CD14-positive monocyte (primary cell): Measurements from ENCODE around the gene TSHZ3. TPM values are rescaled to one million over a fixed set of nuclear protein-coding genes. Genes with fewer than 3 reads are reported as not detected.

Experiments
- DNase-seq, 3 donors: peaks; one replicate each; pipeline ENCODE4 v3.0.0-alpha.2; 2011 to 2022
- H2AFZ ChIP-seq: 2 replicates; pipeline ENCODE4 v1.6.0; 2012; ENCODE audit warnings: mild to moderate bottlenecking, low read depth, low read length, inconsistent platforms; ENCODE audit not compliant: insufficient read depth, poor library complexity, severe bottlenecking
- H3K27ac ChIP-seq, 2 donors: 1 replicate in 1 of 2; 2 replicates in 1 of 2; pipeline ENCODE4 v1.5.1; 2012 to 2013; ENCODE audit warnings: low read length in 2 of 2, control low read depth in 1 of 2, inconsistent platforms in 1 of 2, low read depth in 1 of 2, mild to moderate bottlenecking in 1 of 2
- H3K27me3 ChIP-seq, 2 donors: one replicate each; pipeline versions ENCODE4 v1.6.0 to v1.6.1; 2011 to 2013; ENCODE audit warnings: low read length in 2 of 2; ENCODE audit not compliant: control insufficient read depth in 2 of 2, insufficient read depth in 2 of 2
- H3K36me3 ChIP-seq, 2 donors: replicated peaks in 1 of 2; 1 replicate in 1 of 2; 2 replicates in 1 of 2; pipeline versions ENCODE4 v1.5.1 to v1.6.1; 2012 to 2013; ENCODE audit warnings: low read length in 2 of 2, control low read depth in 1 of 2, inconsistent platforms in 1 of 2, mild to moderate bottlenecking in 1 of 2; ENCODE audit not compliant: insufficient read depth in 2 of 2, control insufficient read depth in 1 of 2
- H3K4me1 ChIP-seq, 2 donors: 1 replicate in 1 of 2; 2 replicates in 1 of 2; pipeline versions ENCODE4 v1.5.1 to v1.6.1; 2012 to 2013; ENCODE audit warnings: low read length in 2 of 2, control low read depth in 1 of 2, inconsistent platforms in 1 of 2, mild to moderate bottlenecking in 1 of 2, moderate library complexity in 1 of 2; ENCODE audit not compliant: insufficient read depth in 2 of 2, control insufficient read depth in 1 of 2
- H3K4me2 ChIP-seq: replicated peaks from 2 replicates; pipeline ENCODE3; 2012; ENCODE audit warnings: low read length, moderate library complexity, mild to moderate bottlenecking; ENCODE audit not compliant: poor library complexity, severe bottlenecking; ENCODE audit errors: extremely low read depth
- H3K4me3 ChIP-seq, 3 experiments: fragments of 200-600 bp in 1 of 3; sonication (generic) in 1 of 3; replicated peaks in 1 of 3; 1 replicate in 2 of 3; 2 replicates in 1 of 3; pipeline ENCODE4 v1.5.1; 2011 to 2013; ENCODE audit warnings: low read length in 3 of 3, mild to moderate bottlenecking in 3 of 3, control low read depth in 2 of 3, low read depth in 2 of 3, inconsistent platforms in 1 of 3, moderate library complexity in 1 of 3
- H3K79me2 ChIP-seq: 2 replicates; pipeline ENCODE4 v1.6.0; 2012; ENCODE audit warnings: mild to moderate bottlenecking, control low read depth, inconsistent platforms, low read length, moderate library complexity; ENCODE audit not compliant: insufficient read depth
- H3K9ac ChIP-seq: 2 replicates; pipeline ENCODE4 v1.6.0; 2017; ENCODE audit warnings: low read length, mild to moderate bottlenecking; ENCODE audit not compliant: insufficient read depth, poor library complexity, severe bottlenecking
- H3K9me3 ChIP-seq, 2 donors: replicated peaks in 1 of 2; 1 replicate in 1 of 2; 2 replicates in 1 of 2; pipeline versions ENCODE4 v1.5.1 to v1.6.1; 2012 to 2013; ENCODE audit warnings: low read length in 2 of 2, control low read depth in 1 of 2; ENCODE audit not compliant: control insufficient read depth in 1 of 2, insufficient read depth in 1 of 2
- H4K20me1 ChIP-seq: 2 replicates; pipeline ENCODE4 v1.6.0; 2012; ENCODE audit warnings: mild to moderate bottlenecking, low read length, control low read depth, moderate library complexity; ENCODE audit not compliant: insufficient read depth
- H3K27ac Mint-ChIP-seq, 7 donors: one replicate each; pipeline ENCODE4 v1.8.0; 2020; ENCODE audit warnings: mild to moderate bottlenecking in 7 of 7, mixed read lengths in 7 of 7, moderate library complexity in 6 of 7, inconsistent platforms in 2 of 7
- H3K27me3 Mint-ChIP-seq, 3 donors: one replicate each; pipeline ENCODE4 v1.8.0; 2021 to 2022; ENCODE audit warnings: low read depth in 3 of 3, mild to moderate bottlenecking in 3 of 3, mixed read lengths in 3 of 3, moderate library complexity in 3 of 3, inconsistent platforms in 1 of 3
- H3K36me3 Mint-ChIP-seq, 2 donors: one replicate each; pipeline ENCODE4 v1.8.0; 2020; ENCODE audit warnings: mixed read lengths in 2 of 2, inconsistent platforms in 1 of 2, mild to moderate bottlenecking in 1 of 2
- H3K4me1 Mint-ChIP-seq: one replicate; pipeline ENCODE4 v1.8.0; 2020; ENCODE audit warnings: mild to moderate bottlenecking, mixed read lengths
- H3K4me3 Mint-ChIP-seq, 2 donors: one replicate each; pipeline ENCODE4 v1.8.0; 2020; ENCODE audit warnings: mild to moderate bottlenecking in 2 of 2, mixed read lengths in 2 of 2, moderate library complexity in 1 of 2
- H3K9me3 Mint-ChIP-seq, 7 donors: one replicate each; pipeline ENCODE4 v1.8.0; 2020 to 2022; ENCODE audit warnings: mixed read lengths in 7 of 7, mild to moderate bottlenecking in 6 of 7, moderate library complexity in 6 of 7, inconsistent platforms in 2 of 7
- CTCF ChIP-seq: fragments of 200-600 bp; IDR thresholded peaks from one replicate; pipeline ENCODE4 v1.8.0; 2022; ENCODE audit warnings: antibody characterized with exemption, mild to moderate bottlenecking
- WGBS: methylation state at CpG from one replicate; pipeline ENCODE4 v1.1.5; 2013; ENCODE audit warnings: missing lambda C conversion rate; ENCODE audit not compliant: insufficient coverage; 5-methylcytosine and 5-hydroxymethylcytosine counted together
- intact Hi-C, 2 donors: fragments of 100-400 bp; cut with micrococcal nuclease; formaldehyde crosslinking; loops; one replicate each; pipeline versions ENCODE4 v1.15.0 to v1.15.1; 2023
- polyA plus RNA-seq, 3 donors: library from polyadenylated mRNA; depleted of rRNA in 1 of 3; unstranded in 2 of 3; stranded (reverse) in 1 of 3; fragments of 300-500 nt in 2 of 3; fragments of >200 nt in 1 of 3; fragmentation: Illumina TruSeq in 2 of 3; gene quantifications; 1 replicate in 2 of 3; 2 replicates in 1 of 3; pipeline ENCODE4 v1.2.3, GENCODE V29; 2012 to 2021

The TSHZ3 gene
- polyA plus RNA-seq, 3 donors: 2.3 to 5.8 (median 3.3) TPM

- Histone ChIP-seq H3K4me2 (no peak overlapping the region), H3K9ac (no peak overlapping the region), H2AFZ (no peak overlapping the region), H3K79me2 (no peaks in the 10 kb centered on the region), H3K27me3 (no peaks in the 10 kb centered on the region), H3K4me1 (no peaks in the 10 kb centered on the region), H4K20me1 (no peaks in the 10 kb centered on the region), H3K27ac (no peak overlapping the region), H3K36me3 (no peaks in the 10 kb centered on the region), H3K9me3 (no peaks in the 10 kb centered on the region), H3K4me3 (no peak overlapping the region)
- no peak for TF ChIP-seq CTCF
- Mint-ChIP-seq H3K4me1 (no peaks in the 10 kb centered on the region), H3K9me3 (peaks cover 0 to 4% (median 0%) of the 10 kb centered on the region in 7 donors), H3K4me3 (no peak overlapping the region), H3K36me3 (no peaks in the 10 kb centered on the region), H3K27me3 (peaks cover 6 to 7% (median 7%) of the 10 kb centered on the region in 3 donors), H3K27ac (no peak overlapping the region)
- intact Hi-C loops: no loop called here
- WGBS: 90% methylated on average over 13 of the region's 16 CpGs
- no peak for DNase-seq
Observed at GRCh38 chr19:31387717-31388301, 38.6 kb upstream of the TSHZ3 start.

- Mint-ChIP-seq H3K27me3 (peaks cover 4 to 7% (median 5%) of the 10 kb centered on the region in 3 donors), H3K4me3 (no peak overlapping the region), H3K9me3 (peaks cover 0 to 9% (median 0%) of the 10 kb centered on the region in 7 donors), H3K27ac (no peak overlapping the region), H3K4me1 (no peaks in the 10 kb centered on the region), H3K36me3 (no peaks in the 10 kb centered on the region)
- no peaks in the 10 kb centered on the region for H3K27me3 ChIP-seq
- no peaks in the 10 kb centered on the region for H3K36me3 ChIP-seq
- no peak for DNase-seq
- H4K20me1 ChIP-seq: no peaks in the 10 kb centered on the region
- WGBS: 95% methylated on average over 8 of the region's 8 CpGs
- no peak overlapping the region for H2AFZ ChIP-seq
- H3K4me1 ChIP-seq: no peaks in the 10 kb centered on the region
- no peak for TF ChIP-seq CTCF
- H3K9me3 ChIP-seq: no peaks in the 10 kb centered on the region
- intact Hi-C loops: no loop called here
- no peak overlapping the region for H3K4me3 ChIP-seq
- H3K27ac ChIP-seq: no peak overlapping the region
- no peak overlapping the region for H3K9ac ChIP-seq
- no peak overlapping the region for H3K4me2 ChIP-seq
- H3K79me2 ChIP-seq: no peaks in the 10 kb centered on the region
Observed at GRCh38 chr19:31386806-31387205, 37.6 kb upstream of the TSHZ3 start.
